Measurements from ENCODE around the gene RAB1A. TPM values are rescaled to one million over a fixed set of nuclear protein-coding genes. Genes with fewer than 3 reads are reported as not detected.

RAB1A gene
- total RNA-seq, 1 donor from 2014 or later, result 70.2 TPM

GRCh38 chr2:65096948-65097347, 33.0 kb downstream of the RAB1A start:
- intact Hi-C loops (cut with micrococcal nuclease), result loop anchor here (5.0 kb wide), 1 partner anchor 35 kb away; the partner anchor contains the start of gene RAB1A

- intact Hi-C loops (cut with micrococcal nuclease), result no loop called here
Observed at GRCh38 chr2:65093211-65093610, 36.7 kb downstream of the RAB1A start.

- intact Hi-C loops (cut with micrococcal nuclease), result no loop called here
Observed at GRCh38 chr2:65092791-65093190, 37.1 kb downstream of the RAB1A start.

- intact Hi-C loops (cut with micrococcal nuclease), result no loop called here
Observed at GRCh38 chr2:65085148-65085547, 44.8 kb downstream of the RAB1A start.

GRCh38 chr2:65081232-65081685, 48.6 kb downstream of the RAB1A start:
- intact Hi-C loops (cut with micrococcal nuclease), result no loop called here

- intact Hi-C loops (cut with micrococcal nuclease), result no loop called here
Observed at GRCh38 chr2:65079017-65079416, 50.9 kb downstream of the RAB1A start.

GRCh38 chr2:65077898-65078297, 52.0 kb downstream of the RAB1A start:
- intact Hi-C loops (cut with micrococcal nuclease), result no loop called here

GRCh38 chr2:65076345-65076710, 53.6 kb downstream of the RAB1A start:
- intact Hi-C loops (cut with micrococcal nuclease), result no loop called here

GRCh38 chr2:65075605-65076344, 54.1 kb downstream of the RAB1A start:
- intact Hi-C loops (cut with micrococcal nuclease), result no loop called here

GRCh38 chr2:65075176-65075575, 54.7 kb downstream of the RAB1A start:
- intact Hi-C loops (cut with micrococcal nuclease), result no loop called here

GRCh38 chr2:65073879-65074565, 55.9 kb downstream of the RAB1A start:
- intact Hi-C loops (cut with micrococcal nuclease), result no loop called here

- intact Hi-C loops (cut with micrococcal nuclease), result no loop called here
Observed at GRCh38 chr2:65072181-65072970, 57.5 kb downstream of the RAB1A start.

- intact Hi-C loops (cut with micrococcal nuclease), result no loop called here
Observed at GRCh38 chr2:65071499-65072180, 58.3 kb downstream of the RAB1A start.

- intact Hi-C loops (cut with micrococcal nuclease), result no loop called here
Observed at GRCh38 chr2:65070856-65071255, 59.0 kb downstream of the RAB1A start.

GRCh38 chr2:65070172-65070830, 59.6 kb downstream of the RAB1A start:
- intact Hi-C loops (cut with micrococcal nuclease), result no loop called here

GRCh38 chr2:65069439-65069824, 60.5 kb downstream of the RAB1A start:
- intact Hi-C loops (cut with micrococcal nuclease), result no loop called here

- intact Hi-C loops (cut with micrococcal nuclease), result no loop called here
Observed at GRCh38 chr2:65067806-65068553, 61.9 kb downstream of the RAB1A start.

- intact Hi-C loops (cut with micrococcal nuclease), result loop anchor here (1.0 to 2.0 kb wide), 5 partner anchors 66 to 508 kb away; partner anchors contain the start of gene RAB1A
Observed at GRCh38 chr2:65064728-65065552, 65.0 kb downstream of the RAB1A start.
